Stimulated activated CD4-positive, alpha-beta T cell treated with anti-CD3 and anti-CD28 coated beads, Interleukin-4, amount 100 ng/mL, for 48 hours (primary cell): ENCODE results near the gene TLK1.
"Not testable (repeated sequence)": the region's sequence is repeated elsewhere in the genome, so short reads cannot be mapped to it uniquely, and the experiment has no call there.

ENCODE experiments used
- DNase-seq, 2 donors: peaks; one replicate each; pipeline ENCODE4 v3.0.0-alpha.2; 2020; ENCODE audit warnings: low read depth in 2 of 2

Gene TLK1

DNA sequence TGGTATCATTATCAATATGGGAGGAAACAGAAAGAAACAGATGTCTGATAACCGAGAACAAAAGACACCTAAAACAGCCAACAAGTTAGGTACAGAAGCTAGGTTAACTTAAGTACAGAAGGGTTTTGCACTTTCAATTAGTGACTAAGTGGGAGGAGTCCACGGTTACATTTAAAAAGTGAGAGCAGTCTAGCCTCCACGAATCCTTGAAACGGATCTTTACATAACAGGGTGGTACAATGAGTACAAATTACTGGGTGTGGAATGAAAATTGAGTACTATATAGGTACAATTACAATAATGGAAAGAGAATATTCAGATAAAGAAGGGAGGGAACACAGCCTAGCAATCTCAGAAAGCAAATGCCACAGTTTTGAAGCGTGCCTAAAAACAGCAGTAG lies 76.6 kb downstream of the TLK1 start:
- DNase-seq = no peak

DNA sequence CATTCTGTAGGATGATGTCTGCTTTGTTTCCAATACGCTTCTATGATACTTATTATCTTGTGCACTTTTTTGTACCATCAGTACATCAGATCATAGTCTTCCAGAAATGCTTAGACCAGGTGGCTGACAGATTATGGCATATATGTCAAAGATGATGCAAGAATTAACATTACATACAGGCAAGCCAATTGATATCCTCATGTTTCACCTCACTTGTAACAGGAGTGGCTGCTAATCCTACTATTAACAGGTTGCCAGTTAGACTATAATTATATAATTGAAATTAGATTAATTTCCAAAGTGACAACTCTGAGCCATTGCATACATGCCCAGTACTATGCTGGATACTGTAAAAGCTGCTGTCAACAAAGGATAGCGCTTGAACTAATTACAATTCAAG lies 77.2 kb downstream of the TLK1 start:
- DNase-seq = no peak

DNA sequence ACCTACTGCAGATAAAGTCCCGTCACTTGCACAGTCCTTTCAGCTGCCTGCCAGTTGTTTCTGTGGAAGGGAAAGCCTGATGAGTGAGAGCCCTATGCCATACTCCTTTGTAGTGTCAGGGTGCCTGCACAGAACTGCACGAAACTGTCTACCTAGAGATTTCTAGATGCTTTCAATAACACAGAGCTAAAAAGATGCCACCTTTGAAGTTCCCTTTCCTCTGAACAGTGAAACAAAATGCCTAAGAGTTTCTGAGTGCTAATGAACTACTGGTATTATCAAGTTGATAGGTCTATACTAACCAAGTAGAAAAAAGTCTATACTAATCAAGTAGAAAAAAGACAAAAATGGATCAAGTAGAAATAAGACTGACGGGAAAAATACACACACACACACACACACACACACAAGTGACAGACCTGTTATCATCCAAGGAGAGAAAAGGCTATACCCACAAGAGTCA lies 79.0 kb downstream of the TLK1 start:
- no peak for DNase-seq

DNA sequence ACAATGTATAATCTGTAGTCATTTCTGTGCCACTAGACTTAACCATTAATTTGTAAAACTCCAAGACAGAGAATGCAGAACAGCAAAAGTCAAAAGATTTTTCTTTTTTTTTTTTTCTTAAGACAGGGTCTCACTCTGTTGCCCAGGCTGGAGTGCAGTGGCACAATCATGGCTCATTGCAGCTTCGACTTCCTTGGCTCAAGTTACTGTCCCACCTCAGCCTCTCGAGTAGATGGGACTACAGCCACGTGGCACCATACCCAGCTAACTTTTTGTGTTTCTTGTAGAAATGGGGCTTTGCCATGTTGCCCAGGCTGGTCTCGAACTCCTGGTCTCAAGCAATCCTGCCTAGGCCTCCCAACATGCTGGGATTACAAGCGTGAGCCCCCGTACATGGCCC lies 80.1 kb downstream of the TLK1 start:
- DNase-seq = no peak

DNA sequence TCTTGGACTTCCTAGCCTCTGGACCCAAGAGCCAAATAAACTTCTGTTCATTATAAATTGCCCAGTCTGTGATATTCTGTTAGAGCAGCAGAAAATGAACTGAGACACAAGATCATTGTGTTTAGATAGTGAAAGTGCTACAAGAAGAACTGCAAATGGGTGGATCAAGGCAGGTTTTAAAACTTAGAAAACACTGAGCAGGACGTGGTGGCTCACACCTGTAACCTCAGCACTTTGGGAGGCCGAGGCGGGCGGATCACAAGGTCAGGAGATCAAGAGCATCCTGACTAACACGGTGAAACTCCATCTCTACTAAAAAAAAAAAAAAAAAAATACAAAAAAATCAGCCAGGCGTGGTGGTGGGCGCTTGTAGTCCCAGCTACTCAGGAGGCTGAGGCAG lies 84.3 kb downstream of the TLK1 start:
- not testable (repeated sequence) for DNase-seq

DNA sequence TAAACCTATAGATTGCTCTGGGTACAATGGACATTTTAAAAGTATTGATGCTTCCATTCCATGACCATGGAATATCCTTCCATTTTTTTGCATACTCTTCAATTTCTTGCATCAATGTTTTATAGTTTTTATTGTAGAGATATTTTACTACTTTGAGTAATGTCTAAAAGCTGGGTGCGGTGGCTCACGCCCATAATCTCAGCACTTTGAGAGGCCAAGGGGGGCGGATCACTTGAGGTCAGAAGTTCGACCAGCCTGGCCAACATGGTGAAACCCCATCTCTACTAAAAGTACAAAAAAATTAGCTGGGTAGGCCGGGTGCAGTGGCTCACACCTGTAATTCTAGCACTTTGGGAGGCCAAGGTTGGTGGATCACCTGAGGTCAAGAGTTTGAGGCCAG lies 88.5 kb downstream of the TLK1 start:
- DNase-seq = no peak

DNA sequence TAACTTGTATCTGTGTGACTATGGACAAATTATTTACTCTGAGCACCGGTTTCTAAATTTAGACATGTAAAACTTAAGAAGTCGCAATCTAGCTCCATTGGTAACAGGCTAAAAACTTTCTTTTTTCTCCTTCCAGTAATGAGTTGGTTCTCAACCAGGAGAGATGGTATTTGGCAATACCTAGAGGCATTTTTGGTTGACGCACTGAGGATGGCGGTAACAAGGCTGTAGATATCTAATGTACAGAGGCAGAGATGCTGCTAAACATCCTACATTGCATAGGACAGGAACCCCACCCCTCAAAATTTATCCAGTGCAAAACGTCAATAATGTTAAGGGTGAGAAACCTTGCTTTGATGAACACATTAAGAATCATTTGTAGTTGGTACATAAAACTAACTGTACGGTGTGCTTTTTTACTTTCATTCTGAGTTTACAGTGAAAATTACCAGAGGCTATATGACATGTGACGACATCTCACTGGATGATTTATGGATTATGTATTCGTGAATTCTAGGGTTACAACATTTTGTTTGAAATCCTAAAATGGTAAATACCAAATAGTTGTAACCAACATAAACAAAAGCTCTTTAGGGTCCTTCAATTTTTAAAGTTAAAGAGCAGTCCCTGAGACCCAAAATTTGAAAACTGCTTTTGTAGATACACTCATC lies 91.3 kb downstream of the TLK1 start:
- no peak for DNase-seq

DNA sequence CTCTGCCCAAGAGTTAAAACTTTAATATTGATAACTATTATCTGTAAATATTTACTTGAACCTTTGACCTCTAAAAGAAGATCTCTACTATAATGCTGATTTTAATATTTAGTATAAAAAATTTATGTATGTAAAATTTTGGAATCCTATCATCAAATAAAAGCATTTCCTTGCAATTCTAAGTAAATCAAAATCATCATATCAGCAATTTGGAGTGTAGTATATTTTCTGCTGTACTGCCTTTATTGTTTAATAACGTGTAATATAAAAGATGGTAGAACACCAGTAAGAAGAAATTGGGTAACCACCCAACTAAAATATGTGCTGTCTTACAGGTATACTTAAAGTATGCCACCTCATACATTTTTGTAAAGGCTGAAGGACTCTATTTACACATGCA lies 94.6 kb downstream of the TLK1 start:
- no peak for DNase-seq

DNA sequence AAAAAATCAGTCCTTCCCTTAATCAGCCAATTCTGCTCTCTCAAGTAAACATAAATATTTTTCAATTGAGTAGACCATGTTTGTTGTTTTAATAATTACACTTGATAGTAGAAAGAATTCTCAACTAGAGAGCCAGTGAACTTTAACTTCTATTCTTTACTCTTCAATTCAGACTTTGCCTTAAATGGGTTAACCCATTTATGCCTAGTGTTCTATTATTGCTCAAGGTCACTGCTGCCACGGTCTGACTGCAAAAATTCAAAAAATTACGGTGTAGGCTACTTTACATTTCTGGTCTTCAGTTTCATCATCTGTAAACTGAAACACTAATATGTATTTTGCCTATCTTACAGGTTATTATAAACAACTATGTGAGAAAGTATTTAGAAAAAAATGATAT lies 103.1 kb downstream of the TLK1 start:
- no peak for DNase-seq

DNA sequence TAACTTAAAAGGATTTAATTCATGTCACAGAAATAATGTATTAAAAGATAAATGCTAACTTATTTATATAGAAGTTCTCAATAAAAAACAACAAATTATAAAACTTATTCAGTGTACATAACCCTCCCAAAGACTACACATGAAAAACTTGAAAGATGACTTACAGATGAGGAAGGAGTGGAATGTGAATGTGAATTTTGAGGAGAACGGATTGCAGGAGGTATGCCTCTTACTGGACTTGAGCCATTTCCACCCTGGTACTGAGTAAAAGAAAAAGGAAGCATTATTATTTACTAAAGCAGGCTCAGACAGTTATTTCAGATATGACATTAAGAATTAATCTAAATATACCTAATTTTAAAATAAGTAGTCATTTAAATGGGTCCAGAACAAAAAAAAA lies 104.4 kb downstream of the TLK1 start:
- DNase-seq = no peak

DNA sequence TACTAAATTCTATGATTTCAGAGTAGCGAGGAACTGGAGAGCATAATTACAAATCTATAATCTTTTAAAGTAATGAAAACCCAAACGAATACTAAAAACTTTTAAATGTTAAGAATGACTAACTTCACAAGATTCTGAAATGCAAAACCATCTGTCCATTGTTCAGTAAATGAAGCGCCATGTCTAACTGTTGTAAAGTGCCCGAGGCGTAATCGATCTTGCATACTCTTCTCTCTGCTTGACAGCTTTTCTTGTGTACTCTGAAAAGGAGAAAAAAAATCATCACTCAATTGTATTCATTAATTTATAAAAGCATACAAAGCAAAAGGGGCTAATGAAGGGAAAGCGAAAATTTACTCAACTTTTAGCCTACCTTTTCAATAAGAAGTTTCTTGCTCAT lies 111.0 kb downstream of the TLK1 start:
- DNase-seq = no peak

DNA sequence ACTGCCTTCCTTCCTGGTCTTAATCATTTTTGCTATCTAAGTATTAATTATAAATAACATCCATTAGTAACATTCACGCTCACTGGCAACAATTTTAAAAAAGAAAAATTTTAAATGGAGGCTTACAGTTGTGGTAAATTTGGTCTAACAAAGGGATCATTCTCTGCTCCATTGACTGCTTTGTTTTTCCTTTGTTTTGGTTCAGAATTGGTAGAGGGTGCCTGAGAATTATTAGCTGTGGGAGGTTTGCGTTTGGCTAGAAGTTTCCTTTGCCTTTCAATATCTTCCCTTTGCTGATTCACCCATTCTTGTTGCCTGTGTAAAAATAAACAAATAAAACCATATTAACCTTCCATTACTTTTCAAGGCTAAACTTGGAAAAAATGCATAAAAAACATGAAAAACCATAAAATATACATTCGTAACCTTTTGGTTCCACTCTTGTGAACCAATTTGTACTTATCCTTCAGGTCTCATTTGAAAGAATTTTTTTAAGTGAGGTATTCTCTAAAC lies 114.6 kb downstream of the TLK1 start:
- DNase-seq = no peak

DNA sequence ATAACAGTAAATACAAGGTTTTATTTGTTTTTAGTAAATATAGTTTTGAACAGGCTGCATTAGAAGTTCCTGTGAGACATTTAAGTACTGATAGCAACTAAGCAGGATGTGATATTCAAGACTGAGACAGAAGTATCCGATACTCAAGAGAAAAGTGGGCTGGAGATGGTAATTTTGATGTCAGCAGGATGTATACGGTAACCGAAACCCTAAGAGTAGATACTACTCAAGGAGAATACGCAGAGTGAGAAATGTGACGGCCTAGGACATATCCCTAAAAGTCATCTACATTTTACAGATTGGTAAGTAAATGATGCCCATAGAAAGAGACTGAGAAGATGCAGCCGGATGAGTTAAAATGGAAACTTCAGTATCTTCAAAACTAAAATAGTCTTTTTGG lies 116.3 kb downstream of the TLK1 start:
- no peak for DNase-seq

DNA sequence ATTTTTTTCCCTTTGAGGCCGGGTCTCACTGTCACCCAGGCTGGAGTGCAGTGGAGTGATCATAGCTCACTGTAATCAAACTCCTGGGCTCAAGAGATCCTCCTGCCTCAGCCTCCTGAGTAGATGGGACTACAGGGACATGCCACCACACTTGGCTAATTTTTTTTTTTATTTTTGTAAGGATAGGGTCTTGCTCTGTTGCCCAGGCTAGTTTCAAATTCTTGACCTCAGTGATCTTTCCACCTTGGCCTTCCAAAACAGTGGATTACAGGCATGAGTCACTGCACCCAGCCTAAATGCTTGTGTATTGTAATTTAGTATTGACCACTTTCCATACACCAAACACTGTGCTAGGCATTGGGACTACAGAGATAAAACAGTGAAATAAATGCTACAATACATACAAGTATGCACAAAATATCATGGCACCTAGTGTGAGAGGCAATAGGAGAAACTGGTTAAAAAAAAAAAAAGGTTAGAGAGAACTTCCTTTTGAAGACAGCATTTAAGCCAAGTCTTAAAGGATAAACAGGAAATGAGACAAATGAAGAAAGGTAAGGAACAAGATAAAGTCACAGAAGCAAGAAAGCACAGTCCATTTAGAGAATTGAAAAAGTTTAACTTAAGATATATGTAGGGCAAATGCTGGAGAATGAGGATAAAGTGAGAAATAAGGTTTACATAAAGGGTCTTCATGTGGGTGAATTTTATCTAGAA lies 118.3 kb downstream of the TLK1 start:
- no peak for DNase-seq

DNA sequence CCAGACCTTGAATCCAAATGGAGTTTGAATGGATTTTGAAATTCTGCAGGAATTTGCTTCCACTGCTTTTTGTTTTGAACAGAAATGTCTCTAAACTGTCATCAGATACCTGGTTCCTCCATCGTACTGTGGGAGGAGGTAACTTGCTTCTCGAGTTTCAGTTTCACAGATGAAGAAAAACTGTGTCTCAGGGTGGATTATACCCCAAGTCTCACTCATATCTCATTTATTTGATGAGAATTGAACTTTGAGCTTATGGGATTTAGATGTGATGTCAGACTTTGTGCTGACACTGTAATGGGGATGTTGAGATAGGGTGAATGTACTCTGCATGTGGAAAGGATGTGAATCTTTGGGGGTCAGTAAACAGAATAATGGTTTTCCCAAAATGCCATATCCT lies 124.2 kb downstream of the TLK1 start:
- no peak for DNase-seq

DNA sequence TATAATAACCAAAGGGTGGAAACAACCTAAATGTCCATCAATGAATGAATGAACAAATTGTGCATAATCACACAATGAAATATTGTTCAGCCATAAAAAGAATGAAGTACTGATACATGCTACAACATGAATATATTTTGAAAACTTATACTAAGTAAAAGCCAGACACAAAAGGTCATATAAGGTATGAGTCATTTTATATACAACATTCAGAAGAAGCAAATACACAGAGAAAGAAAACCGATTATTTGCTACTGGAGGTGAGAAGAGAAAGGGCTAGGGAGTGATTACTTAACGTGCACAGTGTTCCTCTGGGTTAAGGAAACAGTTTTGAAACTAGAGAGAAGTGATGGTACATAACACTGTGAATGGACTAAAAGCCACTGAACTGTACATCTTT lies 126.4 kb downstream of the TLK1 start:
- no peak for DNase-seq

DNA sequence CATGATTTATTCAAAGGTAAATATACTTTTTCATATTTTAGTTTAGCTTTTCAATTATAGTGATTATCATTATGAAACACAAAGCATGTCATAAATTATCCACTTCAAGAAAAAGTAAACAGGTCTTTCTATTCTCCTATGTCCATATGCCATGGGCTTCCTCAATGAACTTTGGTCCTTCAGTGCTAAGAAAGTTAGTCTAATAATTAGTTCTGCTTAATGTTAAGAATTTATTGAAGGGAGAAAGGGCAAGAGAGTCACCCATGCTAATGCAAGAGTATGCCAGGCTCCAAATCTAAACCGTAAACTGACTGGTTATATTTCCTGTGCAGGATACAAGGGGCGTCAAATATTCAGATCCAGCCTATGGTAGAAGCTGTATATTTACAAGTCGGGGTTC lies 135.5 kb downstream of the TLK1 start:
- DNase-seq = no peak

DNA sequence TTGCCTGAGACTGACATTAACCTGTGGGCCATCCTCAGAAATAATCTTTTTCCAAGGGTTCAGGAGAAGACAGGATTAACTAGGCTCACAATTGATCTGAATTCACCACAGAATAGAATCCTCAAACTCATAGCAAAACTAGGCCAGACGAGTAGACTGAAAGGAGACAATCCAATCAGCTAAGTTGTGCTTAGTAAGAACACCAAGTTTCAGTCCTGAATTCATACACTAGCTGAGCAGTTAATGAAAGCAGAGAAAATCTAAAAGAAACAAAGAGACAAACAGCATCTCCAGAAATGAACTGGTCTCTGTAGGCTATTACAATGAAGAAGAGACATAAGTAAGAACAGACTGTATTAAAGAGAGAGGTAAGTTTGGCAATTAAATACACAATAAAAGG lies 142.2 kb downstream of the TLK1 start:
- DNase-seq = no peak

DNA sequence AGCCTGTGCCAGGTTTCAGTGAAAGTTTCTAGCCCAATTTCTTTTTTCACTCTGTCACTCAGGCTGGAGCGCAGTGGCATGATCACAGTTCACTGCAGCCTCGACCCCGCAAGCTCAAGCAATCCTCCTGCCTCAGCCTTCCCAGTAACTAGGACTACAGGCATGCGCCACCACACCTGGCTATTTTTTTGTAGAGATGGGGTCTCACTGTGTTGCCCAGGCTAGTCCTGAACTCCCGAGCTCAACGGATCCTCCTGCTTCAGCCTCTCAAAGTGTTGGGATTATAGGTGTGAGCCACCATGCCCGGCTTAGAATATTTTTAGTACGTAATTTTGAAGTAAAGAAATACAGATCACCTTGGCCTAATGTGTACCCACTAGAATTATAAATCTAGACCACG lies 144.6 kb downstream of the TLK1 start:
- no peak for DNase-seq

DNA sequence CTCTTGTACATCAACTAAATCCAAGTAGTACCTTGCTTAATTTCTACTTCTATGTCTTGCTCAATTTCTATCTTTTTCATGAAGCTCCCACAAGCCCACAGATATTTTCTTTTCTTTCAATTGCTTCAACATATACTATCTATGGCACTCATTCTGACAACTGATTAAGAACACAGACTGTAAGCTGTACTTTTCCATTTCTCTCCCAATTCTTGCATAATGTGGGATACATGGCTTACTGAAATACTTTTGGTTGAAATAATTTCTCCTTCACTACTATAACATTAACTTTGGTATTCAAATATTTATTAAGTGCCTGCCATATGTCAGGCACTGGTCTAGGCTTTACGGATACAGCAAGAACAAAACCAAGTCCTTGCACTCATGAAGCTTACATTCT lies 146.8 kb downstream of the TLK1 start:
- DNase-seq = no peak

DNA sequence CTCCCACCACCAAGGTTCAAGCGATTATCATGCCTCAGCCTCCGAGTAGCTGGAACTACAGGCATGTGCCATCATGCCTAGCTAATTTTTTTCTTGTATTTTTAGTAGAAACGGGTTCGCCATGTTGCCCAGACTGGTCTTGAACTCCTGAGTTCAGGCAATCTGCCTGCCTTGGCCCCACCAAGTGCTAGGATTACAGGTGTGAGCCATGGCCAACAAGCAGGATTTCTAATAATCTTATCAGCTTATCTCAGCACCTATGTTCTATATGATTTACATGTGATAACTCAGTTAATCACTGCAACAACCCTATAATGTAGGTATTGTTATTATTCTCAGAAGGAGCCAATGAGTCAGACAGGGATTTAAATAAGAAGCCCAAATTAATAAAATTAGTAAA lies 151.3 kb downstream of the TLK1 start:
- DNase-seq = no peak

DNA sequence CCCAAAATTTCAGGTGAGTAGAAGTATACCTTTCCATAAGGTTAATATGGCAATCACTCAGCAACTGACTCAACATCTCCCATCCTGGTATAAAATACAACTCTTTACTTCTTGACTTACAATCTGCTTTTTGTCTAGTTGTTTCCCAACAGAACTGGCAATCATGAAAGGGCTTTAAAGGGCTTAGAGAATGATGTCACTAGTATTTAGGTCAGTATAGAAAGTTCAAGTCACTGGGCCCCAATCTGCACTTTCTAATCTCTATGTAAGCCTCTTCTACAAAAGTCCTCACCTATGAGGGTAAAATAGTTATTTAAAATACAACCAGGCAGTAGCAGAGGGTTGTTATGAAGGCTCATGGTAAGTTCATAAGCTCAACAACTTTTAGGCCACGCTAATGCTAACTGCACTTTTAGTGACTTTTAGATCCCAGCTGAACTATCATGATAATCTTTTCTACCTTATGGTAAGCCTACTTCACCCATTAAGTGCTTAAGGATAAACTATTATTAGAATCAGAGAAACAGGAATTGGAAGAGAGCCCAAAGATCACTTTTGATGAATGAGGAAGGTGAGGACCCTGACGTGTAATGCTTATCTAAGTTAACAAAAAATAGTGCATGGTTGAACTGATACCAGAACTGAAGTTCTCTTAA lies 152.0 kb downstream of the TLK1 start:
- no peak for DNase-seq

DNA sequence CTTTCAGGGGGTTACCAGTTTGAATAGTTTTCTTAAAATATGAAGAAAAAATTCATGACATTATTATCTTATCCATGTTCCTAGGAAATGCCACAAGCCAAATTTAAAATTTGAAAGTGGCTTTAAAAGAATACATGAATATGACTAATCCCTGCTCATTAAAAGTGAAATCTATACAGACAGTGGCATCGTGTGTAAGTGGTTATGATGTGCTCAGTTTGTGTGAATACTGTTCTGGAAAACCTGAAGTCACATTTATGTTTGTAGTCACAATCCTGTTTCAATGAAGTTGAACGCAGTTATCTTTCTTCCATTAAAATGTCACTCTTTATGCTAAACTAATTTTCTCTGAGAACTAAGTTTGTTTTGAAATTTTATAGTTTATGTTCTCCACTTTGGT lies 155.9 kb downstream of the TLK1 start:
- DNase-seq = no peak
